B cell (primary cell): ENCODE measurements around the gene RIMKLB. TPM values are rescaled to one million over a fixed set of nuclear protein-coding genes. Genes with fewer than 3 reads are reported as not detected.

Source experiments
- ATAC-seq: fragments of 200-7000 bp; cut with Tn5 transposase; one replicate; pipeline ENCODE4 v1.10.0; 2021; ENCODE audit warnings: low read depth, mild to moderate bottlenecking, moderate number of reproducible peaks, moderate library complexity
- CTCF ChIA-PET: fragments of 350-600 bp; sonication (Branson Sonifier 250); formaldehyde crosslinking; loops from one replicate; lab custom pipeline; 2021; ENCODE audit warnings: antibody characterized with exemption, inconsistent platforms; lab: Charles Lee
- POLR2A ChIA-PET: fragments of 350-600 bp; sonication (Branson Sonifier 250); formaldehyde crosslinking; loops from one replicate; lab custom pipeline; 2021; ENCODE audit warnings: antibody characterized with exemption; lab: Charles Lee
- DNase-seq: peaks from one replicate; pipeline ENCODE4 v3.0.0; 2013
- H2AFZ ChIP-seq: 2 replicates; pipeline ENCODE4 v1.6.1; 2012; ENCODE audit warnings: mild to moderate bottlenecking, low read depth, low read length; ENCODE audit not compliant: insufficient read depth, poor library complexity, severe bottlenecking
- H3K27ac ChIP-seq, 2 donors: 1 replicate in 1 of 2; 2 replicates in 1 of 2; pipeline ENCODE4 v1.5.1; 2012 to 2013; ENCODE audit warnings: low read length in 2 of 2, mild to moderate bottlenecking in 2 of 2, moderate library complexity in 1 of 2
- H3K27me3 ChIP-seq, 4 experiments: fragments of 200-600 bp in 1 of 4; sonication (generic) in 1 of 4; replicated peaks in 1 of 4; 1 replicate in 2 of 4; 2 replicates in 2 of 4; pipeline versions ENCODE4 v1.6.1 to v1.7.0; 2013 to 2016; ENCODE audit warnings: low read length in 3 of 4, mild to moderate bottlenecking in 2 of 4, mixed read lengths in 1 of 4, moderate library complexity in 1 of 4; ENCODE audit not compliant: insufficient read depth in 4 of 4, control insufficient read depth in 3 of 4; ENCODE audit errors: control extremely low read depth in 1 of 4
- H3K36me3 ChIP-seq, 2 experiments: replicated peaks in 1 of 2; 1 replicate in 1 of 2; 2 replicates in 1 of 2; pipeline versions ENCODE4 v1.6.1 to v1.7.1; 2013; ENCODE audit warnings: low read length in 1 of 2; ENCODE audit not compliant: insufficient read depth in 2 of 2, control insufficient read depth in 1 of 2; ENCODE audit errors: control extremely low read depth in 1 of 2, extremely low read depth in 1 of 2
- H3K4me1 ChIP-seq, 2 donors: fragments of 200-600 bp in 1 of 2; sonication (generic) in 1 of 2; 1 replicate in 1 of 2; 2 replicates in 1 of 2; pipeline versions ENCODE4 v1.5.1 to v1.6.1; 2013 to 2017; ENCODE audit warnings: low read length in 2 of 2; ENCODE audit not compliant: control insufficient read depth in 2 of 2, insufficient read depth in 2 of 2
- H3K4me2 ChIP-seq: replicated peaks from 2 replicates; pipeline ENCODE3; 2012; ENCODE audit warnings: mild to moderate bottlenecking, low read depth, low read length; ENCODE audit not compliant: poor library complexity, severe bottlenecking
- H3K4me3 ChIP-seq, 5 experiments: fragments of 200-600 bp in 1 of 5; sonication (generic) in 1 of 5; 1 replicate in 3 of 5; 2 replicates in 2 of 5; pipeline versions ENCODE4 v1.5.1 to v1.7.0; 2011 to 2016; ENCODE audit warnings: low read length in 4 of 5, mild to moderate bottlenecking in 4 of 5, low read depth in 2 of 5, control low read depth in 1 of 5, moderate library complexity in 1 of 5; ENCODE audit not compliant: insufficient read depth in 1 of 5; ENCODE audit errors: control extremely low read depth in 1 of 5, extremely low read depth in 1 of 5
- H3K79me2 ChIP-seq: fragments of 200-600 bp; sonication (generic); one replicate; pipeline ENCODE4 v1.6.0; 2016; ENCODE audit warnings: low read length; ENCODE audit not compliant: control insufficient read depth, insufficient read depth
- H3K9ac ChIP-seq: fragments of 200-600 bp; sonication (generic); 2 replicates; pipeline ENCODE4 v1.6.1; 2017; ENCODE audit warnings: mild to moderate bottlenecking, low read length, moderate library complexity
- H3K9me3 ChIP-seq, 3 donors: one replicate each; pipeline versions ENCODE4 v1.6.1 to v1.7.1; 2013; ENCODE audit warnings: low read length in 2 of 3; ENCODE audit not compliant: control insufficient read depth in 2 of 3, insufficient read depth in 1 of 3; ENCODE audit errors: control extremely low read depth in 1 of 3
- H4K20me1 ChIP-seq: 2 replicates; pipeline ENCODE4 v1.6.0; 2012; ENCODE audit warnings: mild to moderate bottlenecking, low read length; ENCODE audit not compliant: insufficient read depth, control insufficient read depth, poor library complexity, severe bottlenecking
- H3K27ac Mint-ChIP-seq: one replicate; pipeline ENCODE4 v1.8.0; 2021; ENCODE audit warnings: mixed read lengths
- H3K27me3 Mint-ChIP-seq: one replicate; pipeline ENCODE4 v1.8.0; 2021; ENCODE audit warnings: mixed read lengths
- H3K4me1 Mint-ChIP-seq: one replicate; pipeline ENCODE4 v1.8.0; 2021; ENCODE audit warnings: mixed read lengths
- H3K4me3 Mint-ChIP-seq: one replicate; pipeline ENCODE4 v1.8.0; 2021; ENCODE audit warnings: mixed read lengths
- H3K9me3 Mint-ChIP-seq: one replicate; pipeline ENCODE4 v1.8.0; 2022; ENCODE audit warnings: mixed read lengths; ENCODE audit not compliant: insufficient read depth
- EZH2 ChIP-seq: IDR thresholded peaks from 2 replicates; pipeline ENCODE4 v1.6.1; 2012; ENCODE audit warnings: borderline replicate concordance, low read depth, mild to moderate bottlenecking, moderate library complexity, low read length; ENCODE audit not compliant: insufficient read depth, poor library complexity, severe bottlenecking
- WGBS: methylation state at CpG from one replicate; pipeline ENCODE4 v1.1.5; 2013; ENCODE audit warnings: missing lambda C conversion rate; ENCODE audit not compliant: insufficient coverage; 5-methylcytosine and 5-hydroxymethylcytosine counted together
- intact Hi-C: fragments of 100-400 bp; cut with micrococcal nuclease; formaldehyde crosslinking; loops from one replicate; pipeline ENCODE4 v1.10.0; 2022
- polyA plus RNA-seq: library from polyadenylated mRNA; depleted of rRNA; stranded (reverse); fragments of >200 nt; gene quantifications from 2 replicates; pipeline ENCODE4 v1.2.3, GENCODE V29; 2012
- total RNA-seq, 2 donors: library from RNA; stranded (reverse); fragments of 120-200 nt in 1 of 2; gene quantifications; 1 replicate in 1 of 2; 2 replicates in 1 of 2; pipeline versions ENCODE4 v1.2.3 to v1.2.4, GENCODE V29; 2013 to 2022
- TF ChIP-seq, protein P1 (sequence below): fragments of 200-600 bp; IDR thresholded peaks from one replicate; pipeline ENCODE4 v1.8.0; 2022; ENCODE audit warnings: antibody characterized with exemption, mild to moderate bottlenecking

RIMKLB gene
- total and polyA plus RNA-seq, 2 donors (not counting 1 experiment from before 2014, with no cell fraction given) = 27.8 to 54.2 TPM

DNA sequence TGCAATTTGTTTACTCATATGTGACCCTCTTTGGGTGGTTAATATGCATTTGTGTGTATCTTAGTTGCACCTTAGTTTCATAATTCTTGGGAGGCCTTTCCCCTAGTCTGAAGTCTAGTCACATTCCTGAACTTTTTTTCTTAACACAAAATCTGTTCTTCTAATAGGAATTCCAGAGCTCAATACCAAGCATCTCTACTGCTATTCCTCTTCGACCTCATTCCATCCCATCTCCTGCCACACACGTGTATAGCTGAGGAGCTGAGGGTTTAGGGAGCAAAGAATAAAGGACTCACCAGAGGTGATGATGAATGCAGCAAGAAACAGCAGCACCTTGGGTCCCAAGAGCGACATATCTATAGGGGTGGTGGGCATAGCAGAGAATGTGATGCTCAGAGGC, 36.0 kb upstream of the RIMKLB start:
- CTCF ChIA-PET = no interaction called here
- Histone ChIP-seq H3K27ac (no peak overlapping the region), H3K9ac (no peak overlapping the region), H2AFZ (no peak overlapping the region), H3K79me2 (no peaks in the 10 kb centered on the region), H4K20me1 (no peaks in the 10 kb centered on the region), H3K27me3 (no peaks in the 10 kb centered on the region), H3K4me3 (no peak overlapping the region), H3K4me2 (no peak overlapping the region), H3K9me3 (peaks cover 0 to 4% (median 0%) of the 10 kb centered on the region in 3 donors), H3K4me1 (no peaks in the 10 kb centered on the region), H3K36me3 (no peaks in the 10 kb centered on the region)
- ATAC-seq (no peak), DNase-seq (no peak)
- no peaks in the 10 kb centered on the region for H3K4me1 Mint-ChIP-seq
- POLR2A ChIA-PET = no interaction called here
- intact Hi-C loops = no loop called here
- no peak overlapping the region for H3K4me3 Mint-ChIP-seq
- H3K27ac Mint-ChIP-seq = no peak overlapping the region
- no peaks in the 10 kb centered on the region for H3K27me3 Mint-ChIP-seq
- no peaks in the 10 kb centered on the region for H3K9me3 Mint-ChIP-seq
- TF ChIP-seq, protein P1, sequence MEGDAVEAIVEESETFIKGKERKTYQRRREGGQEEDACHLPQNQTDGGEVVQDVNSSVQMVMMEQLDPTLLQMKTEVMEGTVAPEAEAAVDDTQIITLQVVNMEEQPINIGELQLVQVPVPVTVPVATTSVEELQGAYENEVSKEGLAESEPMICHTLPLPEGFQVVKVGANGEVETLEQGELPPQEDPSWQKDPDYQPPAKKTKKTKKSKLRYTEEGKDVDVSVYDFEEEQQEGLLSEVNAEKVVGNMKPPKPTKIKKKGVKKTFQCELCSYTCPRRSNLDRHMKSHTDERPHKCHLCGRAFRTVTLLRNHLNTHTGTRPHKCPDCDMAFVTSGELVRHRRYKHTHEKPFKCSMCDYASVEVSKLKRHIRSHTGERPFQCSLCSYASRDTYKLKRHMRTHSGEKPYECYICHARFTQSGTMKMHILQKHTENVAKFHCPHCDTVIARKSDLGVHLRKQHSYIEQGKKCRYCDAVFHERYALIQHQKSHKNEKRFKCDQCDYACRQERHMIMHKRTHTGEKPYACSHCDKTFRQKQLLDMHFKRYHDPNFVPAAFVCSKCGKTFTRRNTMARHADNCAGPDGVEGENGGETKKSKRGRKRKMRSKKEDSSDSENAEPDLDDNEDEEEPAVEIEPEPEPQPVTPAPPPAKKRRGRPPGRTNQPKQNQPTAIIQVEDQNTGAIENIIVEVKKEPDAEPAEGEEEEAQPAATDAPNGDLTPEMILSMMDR = no peak
- no peak for TF ChIP-seq EZH2
- WGBS = 100% methylated on average over 1 of the region's 3 CpGs

DNA sequence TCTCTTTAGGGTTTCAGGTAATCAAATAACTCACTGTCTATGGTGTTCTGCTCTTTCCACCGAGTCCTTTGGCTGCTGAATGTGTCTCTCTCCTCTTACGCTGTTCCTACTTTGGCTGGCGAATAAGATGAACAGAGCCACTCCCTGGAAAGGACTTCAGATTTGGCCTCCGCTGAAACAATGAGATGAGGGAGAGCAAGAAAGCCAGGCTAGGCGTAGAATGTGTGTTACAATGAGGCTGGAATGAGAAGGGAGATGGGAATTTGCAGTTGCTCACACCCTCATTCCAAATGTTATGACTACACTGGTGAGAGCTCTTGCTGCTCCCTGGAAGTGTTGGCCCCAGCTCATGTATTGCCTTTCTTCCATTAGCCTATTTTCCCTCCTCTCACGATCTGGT, 35.2 kb upstream of the RIMKLB start, which contains the start of gene MFAP5:
Gene MFAP5 (minus strand): TSS at position 234 of the 400 bp plus-strand sequence. CDS start 722 bp downstream, outside the sequence.
- Histone ChIP-seq H3K4me2 (no peak within 1 kb of the TSS), H3K36me3 (no peaks in the 10 kb centered on the region), H3K4me1 (peaks cover 6 to 8% of the 10 kb centered on the region in 2 donors), H3K9me3 (peaks cover 0 to 1% (median 0%) of the 10 kb centered on the region in 3 donors), H2AFZ (no peak within 1 kb of the TSS), H4K20me1 (no peaks in the 10 kb centered on the region), H3K27me3 (no peaks in the 10 kb centered on the region), H3K27ac (no peak within 1 kb of the TSS), H3K79me2 (no peaks in the 10 kb centered on the region), H3K4me3 (no peak within 1 kb of the TSS), H3K9ac (no peak within 1 kb of the TSS)
- intact Hi-C loops = no loop called here
- Mint-ChIP-seq H3K27me3 (no peaks in the 10 kb centered on the region), H3K9me3 (no peaks in the 10 kb centered on the region), H3K4me3 (no peak within 1 kb of the TSS), H3K4me1 (peaks cover 4% of the 10 kb centered on the region), H3K27ac (no peak within 1 kb of the TSS)
- WGBS = 98% methylated on average over 4 of the region's 6 CpGs
- no peak for DNase-seq
- ChIA-PET POLR2A (no interaction called here), CTCF (no interaction called here)
- TF ChIP-seq, protein P1 = no peak
- no peak for TF ChIP-seq EZH2
- no peak for ATAC-seq
